GM13976 (cell line): ENCODE results near the gene ZNF512B.

Source experiments
- DNase-seq: peaks from one replicate; pipeline ENCODE4 v3.0.0; 2012; ENCODE audit warnings: low spot score
- in situ Hi-C: fragments of 300-500 bp; cut with MboI; formaldehyde crosslinking; loops from one replicate; pipeline ENCODE4 v1.12.0; 2022; ENCODE audit warnings: low sequenced_read_pairs, mixed read lengths, inconsistent platforms; ENCODE audit not compliant: unreplicated experiment
- TF ChIP-seq, protein P1 (sequence below): IDR thresholded peaks from 2 replicates; pipeline ENCODE4 v1.5.1; 2012; ENCODE audit warnings: borderline replicate concordance, mild to moderate bottlenecking; ENCODE audit not compliant: insufficient read depth; ENCODE audit errors: extremely low read depth, missing control alignments, control extremely low read depth

The ZNF512B gene

DNA sequence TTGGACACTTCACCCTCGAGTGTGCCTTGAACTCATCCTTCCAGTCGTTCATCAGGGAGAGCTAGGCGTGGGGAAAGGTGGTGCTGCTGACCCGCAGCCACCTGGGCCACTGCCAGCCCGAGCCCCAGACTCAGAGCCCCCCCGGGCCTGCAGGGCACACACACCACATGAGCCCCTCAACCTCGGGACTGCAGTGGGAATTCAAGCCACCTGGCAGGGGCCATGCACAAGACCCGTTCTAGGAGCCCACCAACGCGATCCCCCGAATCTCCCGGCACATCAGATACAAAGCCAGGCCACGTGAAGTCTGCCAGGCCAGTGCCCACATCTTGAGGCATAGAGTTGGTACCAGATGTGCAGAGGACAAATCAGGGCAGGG is 2.8 kb downstream of the ZNF512B start:
- in situ Hi-C loops: no loop called here
- TF ChIP-seq, protein P1, sequence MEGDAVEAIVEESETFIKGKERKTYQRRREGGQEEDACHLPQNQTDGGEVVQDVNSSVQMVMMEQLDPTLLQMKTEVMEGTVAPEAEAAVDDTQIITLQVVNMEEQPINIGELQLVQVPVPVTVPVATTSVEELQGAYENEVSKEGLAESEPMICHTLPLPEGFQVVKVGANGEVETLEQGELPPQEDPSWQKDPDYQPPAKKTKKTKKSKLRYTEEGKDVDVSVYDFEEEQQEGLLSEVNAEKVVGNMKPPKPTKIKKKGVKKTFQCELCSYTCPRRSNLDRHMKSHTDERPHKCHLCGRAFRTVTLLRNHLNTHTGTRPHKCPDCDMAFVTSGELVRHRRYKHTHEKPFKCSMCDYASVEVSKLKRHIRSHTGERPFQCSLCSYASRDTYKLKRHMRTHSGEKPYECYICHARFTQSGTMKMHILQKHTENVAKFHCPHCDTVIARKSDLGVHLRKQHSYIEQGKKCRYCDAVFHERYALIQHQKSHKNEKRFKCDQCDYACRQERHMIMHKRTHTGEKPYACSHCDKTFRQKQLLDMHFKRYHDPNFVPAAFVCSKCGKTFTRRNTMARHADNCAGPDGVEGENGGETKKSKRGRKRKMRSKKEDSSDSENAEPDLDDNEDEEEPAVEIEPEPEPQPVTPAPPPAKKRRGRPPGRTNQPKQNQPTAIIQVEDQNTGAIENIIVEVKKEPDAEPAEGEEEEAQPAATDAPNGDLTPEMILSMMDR: no peak
- no peak for DNase-seq

DNA sequence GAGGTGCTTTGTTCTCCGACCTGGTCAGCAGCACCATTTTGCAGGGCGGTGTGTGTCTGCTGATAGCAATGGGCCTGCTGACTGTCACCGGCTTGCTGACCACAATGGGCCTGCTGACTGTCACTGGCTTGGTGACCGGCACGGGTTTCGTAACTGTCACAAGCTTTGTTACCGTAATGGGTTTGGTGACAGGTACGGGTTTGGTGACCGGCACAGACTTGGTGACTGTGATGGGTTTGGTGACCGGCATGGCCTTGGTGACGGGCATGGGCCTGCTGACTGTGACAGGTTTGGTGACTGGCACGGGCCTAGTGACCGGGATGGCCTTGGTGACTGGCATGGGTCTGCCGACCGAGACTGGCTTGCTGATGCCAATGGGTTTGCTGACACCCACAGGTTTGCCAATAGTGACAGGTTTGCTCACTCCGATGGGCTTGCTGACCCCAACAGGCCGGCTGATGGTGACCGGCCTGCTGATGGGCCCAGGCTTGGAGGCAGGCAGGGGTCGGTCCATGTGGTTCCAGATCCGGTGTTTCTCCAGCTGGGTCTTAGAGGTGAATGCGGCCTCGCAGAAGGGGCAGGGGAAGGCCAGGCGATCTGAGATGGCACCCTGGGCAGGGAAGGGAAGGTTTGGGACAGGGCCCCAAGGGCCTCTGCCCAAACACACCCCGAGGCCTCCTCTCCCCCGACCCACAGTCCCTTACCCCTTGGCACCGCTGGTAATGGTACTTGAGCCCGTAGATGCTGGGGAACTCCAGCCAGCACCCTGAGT is 3.4 kb downstream of the ZNF512B start:
- in situ Hi-C loops: no loop called here
- TF ChIP-seq, protein P1: no peak
- no peak for DNase-seq

DNA sequence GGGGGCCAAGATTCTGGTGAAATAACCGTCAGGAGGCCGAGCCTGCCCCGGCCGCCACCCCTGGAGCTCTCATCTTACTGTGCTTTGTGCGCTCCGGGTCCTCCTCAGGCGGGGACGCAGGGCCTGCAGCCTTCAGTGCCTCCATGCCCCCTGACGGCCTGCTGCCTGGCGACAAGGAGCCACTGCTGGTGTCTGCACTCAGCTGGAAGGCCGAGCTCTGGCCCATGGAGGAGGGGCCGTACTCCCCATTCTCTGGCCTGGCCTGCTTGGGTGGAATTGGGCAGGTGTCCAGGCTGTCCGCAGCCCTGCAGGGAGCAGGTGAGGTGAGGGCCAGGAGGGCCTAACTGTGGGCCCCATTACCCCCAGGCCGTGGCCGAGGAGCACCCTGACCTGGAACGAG is 5.3 kb downstream of the ZNF512B start:
- in situ Hi-C loops: no loop called here
- no peak for DNase-seq
- TF ChIP-seq, protein P1: no peak

DNA sequence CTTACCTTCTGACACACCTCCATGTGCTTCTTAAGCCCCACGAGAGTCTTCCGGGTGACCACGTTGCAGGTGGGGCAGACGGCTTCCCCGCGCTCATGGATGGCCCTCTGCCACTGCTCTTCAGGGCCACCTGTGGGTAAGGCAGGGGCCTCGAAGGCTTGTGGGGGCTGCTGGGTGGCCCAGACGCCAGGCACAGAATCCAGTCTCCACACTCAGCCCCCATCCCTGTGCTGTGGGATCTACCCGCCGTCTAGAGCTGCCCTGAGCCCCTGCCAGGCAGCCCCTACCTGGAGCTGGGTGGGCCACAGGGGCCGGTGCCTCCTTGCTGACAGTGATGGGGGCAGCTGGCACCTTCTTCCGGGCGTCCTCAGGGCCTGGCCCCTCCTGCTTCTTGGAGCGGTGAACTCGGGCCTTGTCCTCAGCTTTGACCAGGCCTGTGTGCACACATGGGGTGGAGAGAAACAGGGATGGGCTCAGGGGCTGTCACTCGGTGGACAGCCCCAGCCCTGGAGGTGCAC is 5.9 kb downstream of the ZNF512B start:
- DNase-seq: no peak
- TF ChIP-seq, protein P1: no peak
- in situ Hi-C loops: no loop called here

DNA sequence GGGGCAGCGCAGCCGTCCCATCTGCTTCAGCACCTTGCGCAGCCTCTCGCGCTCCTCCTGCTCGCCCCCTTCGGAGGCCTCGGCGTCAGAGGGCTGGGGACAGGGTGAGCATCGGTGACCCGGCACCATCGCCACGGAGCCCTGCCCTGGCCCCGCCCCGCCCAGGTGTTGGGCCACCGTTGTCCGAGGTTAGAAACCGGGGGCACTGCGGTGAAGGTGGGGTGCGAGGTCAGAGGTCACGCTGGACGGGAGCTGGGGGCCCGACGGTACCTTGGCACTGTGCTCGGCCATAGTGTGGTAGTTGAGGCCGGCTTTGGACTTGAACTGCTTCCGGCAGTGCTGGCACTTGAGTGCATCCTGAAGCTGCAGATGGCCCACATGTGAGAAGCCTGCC is 6.4 kb downstream of the ZNF512B start:
- DNase-seq: no peak
- in situ Hi-C loops: no loop called here
- TF ChIP-seq, protein P1: no peak

DNA sequence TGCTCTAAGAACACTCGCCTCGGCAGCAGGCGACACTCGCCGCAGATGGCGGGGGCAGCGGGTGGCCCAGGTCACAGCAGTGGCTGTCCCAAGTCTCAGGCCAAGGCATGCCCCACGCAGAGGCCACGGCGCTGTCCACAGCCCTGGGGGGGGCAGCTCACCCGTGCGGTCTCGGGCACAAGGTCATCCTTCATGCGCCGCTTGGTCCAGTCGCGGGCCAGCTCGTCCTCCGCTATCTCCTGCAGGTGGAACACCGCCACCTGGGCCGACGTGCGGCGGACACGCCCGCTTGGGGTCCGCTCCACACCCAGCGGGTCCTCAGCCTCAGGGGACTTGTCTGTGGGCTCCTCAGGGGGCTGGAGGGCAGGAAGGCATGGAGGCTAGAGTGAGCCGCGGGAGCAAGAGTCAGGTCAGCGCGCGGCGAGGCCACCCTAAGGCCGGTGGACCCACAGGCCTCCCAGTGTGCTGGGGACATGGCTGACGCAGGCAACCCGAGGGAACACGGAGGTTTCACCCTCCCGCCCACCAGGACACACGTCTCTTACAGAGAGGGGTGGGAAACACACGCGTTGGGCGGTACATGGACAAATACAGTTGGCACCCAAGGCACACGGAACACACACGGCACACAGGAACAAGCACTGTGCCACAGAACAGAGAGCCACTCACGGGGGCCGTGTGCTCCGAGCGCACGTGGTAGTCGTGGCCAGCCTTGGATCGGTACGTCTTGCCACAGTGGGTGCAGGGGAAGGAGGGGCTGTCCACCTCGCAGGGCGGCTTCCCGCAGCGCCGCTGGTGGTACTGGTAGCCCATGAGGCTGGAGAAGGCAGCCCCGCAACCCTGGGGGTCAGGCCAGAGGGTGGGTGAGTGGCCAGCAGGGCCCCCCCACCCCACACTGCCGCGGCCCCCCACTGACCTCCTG is 7.0 kb downstream of the ZNF512B start:
- in situ Hi-C loops: no loop called here
- DNase-seq: no peak
- TF ChIP-seq, protein P1: no peak
